Mucosa of gallbladder (tissue), 1 donor: ENCODE measurements around the gene SLC19A1. TPM values are rescaled to one million over a fixed set of nuclear protein-coding genes. Genes with fewer than 3 reads are reported as not detected.

Experiments used
- DNase-seq: peaks from one replicate; pipeline ENCODE4 v3.0.0-alpha.2; 2020; ENCODE audit warnings: low spot score
- total RNA-seq: library from RNA; stranded (reverse); gene quantifications from one replicate; pipeline ENCODE4 v1.2.1, GENCODE V29; 2021
- donor health status: DM: no; HTN: no; CAD: no.

The SLC19A1 gene
- total RNA-seq, 1 donor from 2014 or later, result 7.0 TPM

DNA sequence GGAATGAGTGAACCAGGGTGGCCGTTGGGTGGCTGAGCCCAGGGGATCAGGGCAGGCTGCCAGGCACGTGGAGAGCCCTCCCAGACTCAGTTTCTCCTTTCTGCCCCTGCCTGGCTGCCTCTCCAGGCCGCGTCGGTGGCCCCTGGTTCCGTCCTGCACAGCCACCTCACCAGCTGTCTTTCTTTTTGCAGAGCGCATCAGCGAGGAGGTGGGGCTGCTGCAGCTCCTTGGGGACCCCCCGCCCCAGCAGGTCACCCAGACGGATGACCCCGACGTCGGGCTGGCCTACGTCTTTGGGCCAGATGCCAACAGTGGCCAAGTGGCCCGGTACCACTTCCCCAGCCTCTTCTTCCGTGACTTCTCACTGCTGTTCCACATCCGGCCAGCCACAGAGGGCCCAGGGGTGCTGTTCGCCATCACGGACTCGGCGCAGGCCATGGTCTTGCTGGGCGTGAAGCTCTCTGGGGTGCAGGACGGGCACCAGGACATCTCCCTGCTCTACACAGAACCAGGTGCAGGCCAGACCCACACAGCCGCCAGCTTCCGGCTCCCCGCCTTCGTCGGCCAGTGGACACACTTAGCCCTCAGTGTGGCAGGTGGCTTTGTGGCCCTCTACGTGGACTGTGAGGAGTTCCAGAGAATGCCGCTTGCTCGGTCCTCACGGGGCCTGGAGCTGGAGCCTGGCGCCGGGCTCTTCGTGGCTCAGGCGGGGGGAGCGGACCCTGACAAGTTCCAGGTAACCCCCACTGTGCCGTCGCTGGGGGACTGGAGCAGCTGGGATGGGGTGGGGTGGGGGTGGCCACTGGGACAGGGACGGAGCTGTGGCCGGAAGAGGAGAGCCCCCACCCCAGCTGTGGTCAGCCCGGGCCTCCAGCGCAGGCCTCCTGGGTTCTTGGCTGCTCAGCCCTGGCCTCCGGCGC, 73.9 kb downstream of the SLC19A1 start:
- no peak for DNase-seq

GRCh38 chr21:45467221-45467779, 74.9 kb downstream of the SLC19A1 start:
- DNase-seq, result no peak

DNA sequence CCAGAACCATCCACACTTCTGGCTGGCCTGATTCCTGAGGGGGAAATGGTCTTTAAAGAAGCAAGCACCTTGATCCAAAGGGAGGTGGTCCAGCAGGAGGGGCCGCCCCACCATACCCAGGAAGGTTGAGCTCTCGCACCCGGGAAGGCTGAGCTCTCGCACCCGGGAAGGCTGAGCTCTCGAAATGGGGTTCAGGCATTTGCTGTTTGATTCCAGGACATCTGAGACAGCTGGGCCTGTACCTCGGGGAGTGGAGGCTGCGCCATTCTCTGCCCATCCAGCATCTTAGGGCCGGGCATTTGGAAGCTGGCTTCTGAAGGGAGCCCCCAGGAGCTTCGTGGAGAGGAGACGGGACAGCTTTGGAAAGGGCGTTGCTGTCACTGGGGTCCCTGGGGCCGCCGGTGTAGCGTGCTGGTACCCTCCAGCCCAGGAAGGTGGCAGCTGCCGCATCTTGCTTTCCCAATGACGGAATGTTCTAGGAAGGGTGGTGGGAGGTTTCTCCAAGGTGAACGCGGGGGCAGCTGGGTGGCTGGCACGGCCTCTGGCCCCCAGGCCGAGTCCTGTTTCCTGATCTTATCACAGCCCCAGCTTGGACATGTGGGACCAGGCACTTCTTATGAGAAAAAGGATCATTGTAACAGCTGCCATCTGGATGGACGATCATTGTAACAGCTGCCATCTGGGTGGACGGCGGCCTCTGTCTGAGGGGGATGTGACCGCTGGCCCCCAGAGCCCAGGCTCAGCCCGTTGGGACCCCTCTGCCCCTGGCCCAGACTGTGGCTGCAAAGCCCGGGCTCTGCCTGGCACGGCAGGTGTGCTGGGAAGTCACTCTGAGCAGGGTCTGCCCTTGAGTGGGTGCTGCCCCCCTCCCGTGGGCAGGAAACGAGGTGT, 75.7 kb downstream of the SLC19A1 start:
- no peak for DNase-seq

DNA sequence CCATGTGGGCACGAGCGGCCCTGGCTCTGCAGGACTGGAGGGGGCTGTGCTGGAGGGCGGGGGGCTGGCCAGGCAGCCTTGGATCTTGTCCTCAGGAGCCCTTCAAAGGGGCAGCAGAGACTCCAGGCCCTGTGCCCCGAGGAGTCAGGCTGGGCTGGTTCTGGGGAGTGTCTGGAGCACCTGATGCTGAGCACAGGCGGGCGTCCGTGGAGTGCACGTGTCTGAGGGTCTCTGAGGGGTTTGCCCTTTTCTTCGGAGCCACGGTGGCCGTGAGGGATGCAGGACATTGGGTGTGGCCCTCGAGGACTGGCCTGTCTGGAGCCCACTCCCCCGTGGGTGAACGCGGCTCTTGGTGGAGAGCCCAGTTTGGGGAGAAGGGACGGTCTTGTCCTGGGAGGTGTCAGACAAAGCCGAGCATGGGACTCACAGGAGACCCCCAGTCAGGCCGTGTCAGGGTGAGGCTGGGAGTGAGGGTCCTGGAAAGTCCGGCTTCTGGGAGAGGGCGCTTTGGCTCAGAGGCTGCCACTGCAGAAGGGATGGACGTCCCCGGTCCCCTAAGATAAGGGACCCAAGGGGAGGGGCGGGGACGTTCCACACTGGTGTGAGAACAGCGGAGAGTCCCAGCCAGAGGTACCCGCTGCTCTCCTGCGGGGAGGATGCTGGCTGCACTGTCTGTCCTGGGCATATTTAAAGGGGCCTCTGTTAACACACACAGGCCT, 76.5 kb downstream of the SLC19A1 start:
- DNase-seq, result no peak

- no peak for DNase-seq
Observed at GRCh38 chr21:45465105-45465504, 77.1 kb downstream of the SLC19A1 start.

- no peak for DNase-seq
Observed at GRCh38 chr21:45464309-45464708, 77.9 kb downstream of the SLC19A1 start.

- no peak for DNase-seq
Observed at GRCh38 chr21:45463871-45464270, 78.4 kb downstream of the SLC19A1 start.

- no peak for DNase-seq
Observed at GRCh38 chr21:45461806-45462341, 80.4 kb downstream of the SLC19A1 start.

GRCh38 chr21:45461369-45461750, 80.9 kb downstream of the SLC19A1 start:
- no peak for DNase-seq

DNA sequence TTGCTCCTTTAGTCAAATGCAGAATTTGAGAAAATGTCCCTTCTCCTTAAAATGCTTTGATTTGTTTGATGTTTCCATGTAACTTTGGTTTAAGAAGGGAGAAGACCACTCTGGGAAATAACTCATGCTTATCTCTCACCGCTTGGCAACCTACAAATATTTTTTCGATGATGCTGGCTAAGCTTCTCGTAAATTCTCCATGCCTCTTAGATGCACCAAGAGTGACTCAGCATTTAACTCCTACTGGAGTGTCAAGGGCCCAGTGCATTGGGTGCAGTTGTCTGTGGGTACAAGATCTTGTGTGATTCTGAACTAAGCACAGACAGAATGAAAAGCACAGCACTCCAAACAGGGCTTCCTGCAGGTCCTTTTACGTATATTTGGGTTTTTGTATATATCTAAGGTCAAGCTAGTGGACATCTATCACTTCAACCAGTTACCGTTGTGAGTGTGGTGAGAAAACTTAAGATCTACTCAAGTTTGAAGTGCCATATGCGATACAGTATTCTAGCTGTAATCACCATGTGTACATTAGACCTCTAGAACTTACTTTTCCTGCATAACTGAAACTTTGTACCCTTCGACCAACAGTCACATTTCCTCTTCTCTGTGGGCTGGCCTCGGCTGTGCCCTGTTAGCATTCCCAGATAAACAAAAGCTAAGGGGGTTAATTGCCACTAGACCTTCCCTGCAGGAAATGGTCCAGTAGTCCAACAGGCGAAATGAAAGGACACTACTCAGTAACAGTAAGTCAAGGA, 81.5 kb downstream of the SLC19A1 start:
- DNase-seq, result no peak

DNA sequence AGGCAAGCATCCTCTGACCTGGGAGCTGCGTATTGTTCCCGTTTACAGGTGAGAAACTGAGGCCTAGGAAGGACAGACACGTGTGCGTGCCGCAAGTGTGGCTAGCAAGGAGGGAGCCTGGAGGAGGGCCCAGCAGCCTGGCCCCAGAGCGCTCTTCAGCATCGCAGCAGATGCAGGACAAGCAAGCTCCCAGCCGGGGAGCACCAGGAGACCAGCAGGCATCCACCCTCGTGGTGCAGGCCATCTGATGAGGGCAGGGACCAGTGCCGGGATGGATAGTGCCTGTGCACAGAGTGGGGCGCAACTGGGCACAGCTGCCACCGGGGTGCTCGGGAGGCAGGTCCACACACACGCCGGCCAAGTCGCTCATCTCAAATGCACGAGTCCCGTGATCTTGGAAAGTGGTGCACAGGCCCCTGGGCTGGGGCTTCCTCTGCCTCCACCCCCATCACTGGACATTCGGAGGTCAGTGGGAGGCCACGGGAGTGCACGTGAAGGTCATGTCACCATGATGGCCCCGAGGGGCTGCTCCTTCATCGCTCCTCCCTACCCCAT, 82.2 kb downstream of the SLC19A1 start:
- DNase-seq, result no peak

GRCh38 chr21:45459171-45460010, 82.8 kb downstream of the SLC19A1 start:
- DNase-seq, result no peak

DNA sequence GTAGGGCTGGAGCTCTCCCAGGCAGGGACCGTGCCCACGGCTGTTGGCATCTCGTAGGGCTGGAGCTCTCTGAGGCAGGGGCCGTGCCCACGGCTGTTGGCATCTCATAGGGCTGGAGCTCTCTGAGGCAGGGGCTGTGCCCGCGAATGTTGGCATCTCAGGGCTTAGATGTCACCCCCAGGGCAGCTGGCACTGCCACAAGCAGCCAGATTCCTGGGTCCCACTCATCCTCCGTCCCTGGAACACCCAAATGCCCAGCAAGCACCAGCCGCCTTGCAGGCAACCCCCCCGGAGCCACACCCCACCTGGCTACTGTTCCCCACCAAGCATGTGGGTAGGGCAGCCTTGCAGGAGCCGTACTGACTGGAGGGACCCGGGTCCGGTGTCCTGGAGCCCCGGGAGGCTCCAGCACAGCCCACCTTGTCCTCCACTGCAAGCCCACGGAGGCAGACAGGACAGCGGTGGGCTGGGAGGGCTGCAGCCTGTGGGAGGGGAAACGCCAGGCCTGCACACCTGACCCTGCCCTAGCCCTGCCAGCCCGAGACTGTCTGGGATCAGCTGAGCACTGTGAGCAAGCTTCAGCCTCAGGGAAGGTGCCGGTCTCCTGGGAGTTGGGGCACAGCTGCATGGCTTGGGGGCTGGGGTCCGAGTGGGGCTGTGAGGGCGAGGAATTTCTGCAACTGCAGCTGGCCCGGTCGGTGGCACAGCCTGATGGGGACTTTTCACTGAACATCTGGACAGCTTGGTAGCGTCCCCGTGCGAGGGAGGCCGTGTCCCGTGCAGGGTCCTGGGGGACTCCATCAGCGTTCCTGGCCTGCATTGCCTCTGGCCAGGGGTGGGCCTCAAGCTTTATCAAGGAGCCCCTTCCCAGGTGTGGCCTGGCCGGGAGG, 83.7 kb downstream of the SLC19A1 start:
- DNase-seq, result no peak

- DNase-seq, result no peak
Observed at GRCh38 chr21:45457832-45458172, 84.4 kb downstream of the SLC19A1 start.

GRCh38 chr21:45457161-45457831, 84.9 kb downstream of the SLC19A1 start:
- no peak for DNase-seq

DNA sequence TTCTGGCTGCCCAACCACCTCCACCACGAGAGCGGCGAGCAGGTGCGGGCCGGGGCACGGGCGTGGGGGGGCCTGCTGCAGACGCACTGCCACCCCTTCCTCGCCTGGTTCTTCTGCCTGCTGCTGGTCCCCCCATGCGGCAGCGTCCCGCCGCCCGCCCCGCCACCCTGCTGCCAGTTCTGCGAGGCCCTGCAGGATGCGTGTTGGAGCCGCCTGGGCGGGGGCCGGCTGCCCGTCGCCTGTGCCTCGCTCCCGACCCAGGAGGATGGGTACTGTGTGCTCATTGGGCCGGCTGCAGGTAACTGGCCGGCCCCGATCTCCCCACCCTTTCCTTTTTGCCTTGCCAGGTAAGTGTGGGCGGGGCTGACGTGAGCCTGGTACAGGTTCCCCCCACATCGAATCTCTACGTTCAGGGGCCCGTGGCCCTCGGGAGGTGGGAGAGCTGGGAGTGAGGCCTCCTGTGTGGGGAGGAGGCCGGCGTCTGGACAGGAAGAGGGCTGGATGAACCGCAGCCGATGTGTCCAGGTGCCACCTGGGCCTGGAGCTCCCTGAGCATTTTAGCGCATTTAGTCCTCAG, 85.6 kb downstream of the SLC19A1 start:
- DNase-seq, result no peak
